GM23338 (cell line): ENCODE measurements around the gene C15orf61.

Source experiments
- CREB1 ChIP-seq: fragments of 250-450 bp; sonication (Bioruptor Pico); IDR thresholded peaks from 2 replicates; pipeline ENCODE4 v1.5.0; 2020; ENCODE audit warnings: low read depth, mild to moderate bottlenecking, moderate library complexity
- EZH2 ChIP-seq: fragments of 200-600 bp; sonication (generic); IDR thresholded peaks from one replicate; pipeline ENCODE4 v1.8.0; 2017; ENCODE audit warnings: antibody characterized with exemption, mild to moderate bottlenecking, low read depth; ENCODE audit not compliant: unreplicated experiment
- JUNB ChIP-seq: IDR thresholded peaks from one replicate; pipeline ENCODE4 v1.6.1; 2016; ENCODE audit warnings: antibody characterized with exemption; ENCODE audit not compliant: unreplicated experiment
- NANOG ChIP-seq: IDR thresholded peaks from 2 replicates; pipeline ENCODE4 v1.6.1; 2016; ENCODE audit warnings: antibody characterized with exemption, borderline replicate concordance
- POLR2AphosphoS5 ChIP-seq: IDR thresholded peaks from 2 replicates; pipeline ENCODE4 v1.6.1; 2016; ENCODE audit warnings: antibody characterized with exemption, low read depth
- ZNF114 ChIP-seq: fragments of 250-450 bp; sonication (Bioruptor Pico); IDR thresholded peaks from 2 replicates; pipeline ENCODE4 v1.5.0; 2020; ENCODE audit warnings: mild to moderate bottlenecking, moderate library complexity
- TF ChIP-seq, protein P1 (sequence below), 2 experiments: fragments of 200-600 bp in 1 of 2; sonication (generic) in 1 of 2; conservative IDR thresholded peaks; 2 replicates each; pipeline versions ENCODE4 v1.5.1 to v1.6.1; 2016 to 2017; ENCODE audit warnings: antibody characterized with exemption in 2 of 2, low read depth in 2 of 2, mild to moderate bottlenecking in 2 of 2, moderate library complexity in 1 of 2
- TF ChIP-seq, protein P2 (sequence below): IDR thresholded peaks from one replicate; pipeline ENCODE4 v1.6.1; 2018; ENCODE audit warnings: antibody characterized with exemption; ENCODE audit not compliant: unreplicated experiment
- TF ChIP-seq, protein P3 (sequence below): IDR thresholded peaks from 2 replicates; pipeline ENCODE4 v1.6.1; 2016; ENCODE audit warnings: antibody characterized with exemption

DNA sequence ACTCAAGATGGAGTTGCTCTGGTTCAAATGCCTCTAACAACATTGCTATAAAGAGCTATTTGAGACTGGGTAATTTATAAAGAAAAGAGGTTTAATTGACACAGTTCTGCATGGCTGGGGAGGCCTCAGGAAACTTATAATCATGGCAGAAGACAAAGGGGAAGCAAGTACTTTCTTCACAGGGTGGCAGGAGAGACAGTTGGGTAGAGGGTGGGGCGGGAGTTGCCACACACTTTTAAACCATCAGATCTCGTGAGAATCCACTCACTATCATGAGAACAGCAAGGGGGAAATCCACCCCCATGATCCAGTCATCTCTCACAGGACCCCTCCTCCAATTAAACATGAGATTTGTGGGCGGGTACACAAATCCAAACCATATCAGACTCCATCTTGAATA is 52.3 kb downstream of the C15orf61 start:
- TF ChIP-seq, protein P1, sequence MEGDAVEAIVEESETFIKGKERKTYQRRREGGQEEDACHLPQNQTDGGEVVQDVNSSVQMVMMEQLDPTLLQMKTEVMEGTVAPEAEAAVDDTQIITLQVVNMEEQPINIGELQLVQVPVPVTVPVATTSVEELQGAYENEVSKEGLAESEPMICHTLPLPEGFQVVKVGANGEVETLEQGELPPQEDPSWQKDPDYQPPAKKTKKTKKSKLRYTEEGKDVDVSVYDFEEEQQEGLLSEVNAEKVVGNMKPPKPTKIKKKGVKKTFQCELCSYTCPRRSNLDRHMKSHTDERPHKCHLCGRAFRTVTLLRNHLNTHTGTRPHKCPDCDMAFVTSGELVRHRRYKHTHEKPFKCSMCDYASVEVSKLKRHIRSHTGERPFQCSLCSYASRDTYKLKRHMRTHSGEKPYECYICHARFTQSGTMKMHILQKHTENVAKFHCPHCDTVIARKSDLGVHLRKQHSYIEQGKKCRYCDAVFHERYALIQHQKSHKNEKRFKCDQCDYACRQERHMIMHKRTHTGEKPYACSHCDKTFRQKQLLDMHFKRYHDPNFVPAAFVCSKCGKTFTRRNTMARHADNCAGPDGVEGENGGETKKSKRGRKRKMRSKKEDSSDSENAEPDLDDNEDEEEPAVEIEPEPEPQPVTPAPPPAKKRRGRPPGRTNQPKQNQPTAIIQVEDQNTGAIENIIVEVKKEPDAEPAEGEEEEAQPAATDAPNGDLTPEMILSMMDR (conservative IDR thresholded peaks at IDR 0.05; ENCODE audit: low read depth in 2 of 2): no peak
- TF ChIP-seq EZH2 (no peak), JUNB (no peak), POLR2AphosphoS5 (no peak), CREB1 (CRISPR knock-in tag) (no peak), NANOG (no peak), ZNF114 (CRISPR knock-in tag) (no peak)
- TF ChIP-seq, protein P2, sequence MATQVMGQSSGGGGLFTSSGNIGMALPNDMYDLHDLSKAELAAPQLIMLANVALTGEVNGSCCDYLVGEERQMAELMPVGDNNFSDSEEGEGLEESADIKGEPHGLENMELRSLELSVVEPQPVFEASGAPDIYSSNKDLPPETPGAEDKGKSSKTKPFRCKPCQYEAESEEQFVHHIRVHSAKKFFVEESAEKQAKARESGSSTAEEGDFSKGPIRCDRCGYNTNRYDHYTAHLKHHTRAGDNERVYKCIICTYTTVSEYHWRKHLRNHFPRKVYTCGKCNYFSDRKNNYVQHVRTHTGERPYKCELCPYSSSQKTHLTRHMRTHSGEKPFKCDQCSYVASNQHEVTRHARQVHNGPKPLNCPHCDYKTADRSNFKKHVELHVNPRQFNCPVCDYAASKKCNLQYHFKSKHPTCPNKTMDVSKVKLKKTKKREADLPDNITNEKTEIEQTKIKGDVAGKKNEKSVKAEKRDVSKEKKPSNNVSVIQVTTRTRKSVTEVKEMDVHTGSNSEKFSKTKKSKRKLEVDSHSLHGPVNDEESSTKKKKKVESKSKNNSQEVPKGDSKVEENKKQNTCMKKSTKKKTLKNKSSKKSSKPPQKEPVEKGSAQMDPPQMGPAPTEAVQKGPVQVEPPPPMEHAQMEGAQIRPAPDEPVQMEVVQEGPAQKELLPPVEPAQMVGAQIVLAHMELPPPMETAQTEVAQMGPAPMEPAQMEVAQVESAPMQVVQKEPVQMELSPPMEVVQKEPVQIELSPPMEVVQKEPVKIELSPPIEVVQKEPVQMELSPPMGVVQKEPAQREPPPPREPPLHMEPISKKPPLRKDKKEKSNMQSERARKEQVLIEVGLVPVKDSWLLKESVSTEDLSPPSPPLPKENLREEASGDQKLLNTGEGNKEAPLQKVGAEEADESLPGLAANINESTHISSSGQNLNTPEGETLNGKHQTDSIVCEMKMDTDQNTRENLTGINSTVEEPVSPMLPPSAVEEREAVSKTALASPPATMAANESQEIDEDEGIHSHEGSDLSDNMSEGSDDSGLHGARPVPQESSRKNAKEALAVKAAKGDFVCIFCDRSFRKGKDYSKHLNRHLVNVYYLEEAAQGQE: no peak
- TF ChIP-seq, protein P3, sequence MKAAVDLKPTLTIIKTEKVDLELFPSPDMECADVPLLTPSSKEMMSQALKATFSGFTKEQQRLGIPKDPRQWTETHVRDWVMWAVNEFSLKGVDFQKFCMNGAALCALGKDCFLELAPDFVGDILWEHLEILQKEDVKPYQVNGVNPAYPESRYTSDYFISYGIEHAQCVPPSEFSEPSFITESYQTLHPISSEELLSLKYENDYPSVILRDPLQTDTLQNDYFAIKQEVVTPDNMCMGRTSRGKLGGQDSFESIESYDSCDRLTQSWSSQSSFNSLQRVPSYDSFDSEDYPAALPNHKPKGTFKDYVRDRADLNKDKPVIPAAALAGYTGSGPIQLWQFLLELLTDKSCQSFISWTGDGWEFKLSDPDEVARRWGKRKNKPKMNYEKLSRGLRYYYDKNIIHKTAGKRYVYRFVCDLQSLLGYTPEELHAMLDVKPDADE: no peak
